K562 (cell line): ENCODE measurements around the gene UBE2R2. TPM values are rescaled to one million over a fixed set of nuclear protein-coding genes. Genes with fewer than 3 reads are reported as not detected.
A peak's percentile ranks its signal among the peaks of the same experiment; 100 is the strongest.

Source experiments
- ATAC-seq: fragments of 200-7000 bp; cut with Tn5 transposase; 3 replicates; pipeline ENCODE4 v1.9.1; 2020; ENCODE audit warnings: moderate library complexity
- BruUV-seq: library from RNA; stranded (reverse); fragments of 400-500 nt; replicated peaks from 2 replicates; lab custom pipeline; 2021; lab: Mats Ljungman, UMichigan
- CTCF ChIA-PET: fragments of 300-600 bp; formaldehyde crosslinking; extraction: SDS; loops from one replicate; lab custom pipeline; 2021; ENCODE audit warnings: low intra/inter-chr PET ratio; lab: Yijun Ruan, JAX
- POLR2A ChIA-PET: fragments of 300-600, 350-650 bp; sonication (Branson Sonifier 250); formaldehyde crosslinking; extraction: SDS; loops from one replicate; lab custom pipeline; 2021; ENCODE audit warnings: antibody characterized with exemption, inconsistent platforms; lab: Yijun Ruan, JAX
- DNase-seq, 4 experiments: peaks; one replicate each; pipeline versions ENCODE4 v3.0.0 to v3.0.0-alpha.2; 2011 to 2018; ENCODE audit warnings: low spot score in 3 of 4, mixed read lengths in 3 of 4; ENCODE audit errors: extremely low read depth in 1 of 4
- FAIRE-seq: peaks from 2 replicates; lab custom pipeline; 2011; peaks lifted over from hg19 to GRCh38; lab: Jason Lieb, UNC
- H2AFZ ChIP-seq: 2 replicates; pipeline ENCODE4 v1.6.0; 2011; ENCODE audit warnings: low read depth, low read length, control low read depth, inconsistent platforms
- H3K27ac ChIP-seq: fragments of 200-600 bp; 3 replicates; pipeline ENCODE4 v1.8.0; 2011; ENCODE audit warnings: low read depth, mild to moderate bottlenecking, control low read depth, inconsistent platforms, low read length, moderate library complexity, mixed read lengths; ENCODE audit errors: extremely low read depth
- H3K27me3 ChIP-seq, 2 experiments: fragments of 300-600 bp in 1 of 2; 2 replicates in 1 of 2; 3 replicates in 1 of 2; pipeline versions ENCODE4 v1.6.0 to v1.8.0; 2011; ENCODE audit warnings: inconsistent platforms in 2 of 2, low read length in 2 of 2, mild to moderate bottlenecking in 1 of 2, mixed read lengths in 1 of 2, moderate library complexity in 1 of 2; ENCODE audit not compliant: control insufficient read depth in 2 of 2, insufficient read depth in 2 of 2
- H3K36me3 ChIP-seq: fragments of 300-600 bp; 3 replicates; pipeline ENCODE4 v1.8.0; 2011; ENCODE audit warnings: mild to moderate bottlenecking, low read length, inconsistent platforms; ENCODE audit not compliant: control insufficient read depth, insufficient read depth
- H3K4me1 ChIP-seq, 2 experiments: fragments of 200-600 bp in 1 of 2; replicated peaks in 1 of 2; 2 replicates in 1 of 2; 3 replicates in 1 of 2; pipeline versions ENCODE4 v1.5.1 to v1.8.0; 2011; ENCODE audit warnings: inconsistent platforms in 2 of 2, low read length in 2 of 2, mild to moderate bottlenecking in 1 of 2, mixed read lengths in 1 of 2, moderate library complexity in 1 of 2; ENCODE audit not compliant: control insufficient read depth in 2 of 2, insufficient read depth in 2 of 2
- H3K4me2 ChIP-seq: 2 replicates; pipeline ENCODE4 v1.6.1; 2011; ENCODE audit warnings: low read length, control low read depth, inconsistent platforms, mixed read lengths; ENCODE audit not compliant: insufficient read depth
- H3K4me3 ChIP-seq: fragments of 200-600 bp; sonication (generic), shearing (Covaris generic); 2 replicates; pipeline ENCODE4 v1.5.1; 2016; ENCODE audit warnings: control low read depth, inconsistent platforms
- H3K79me2 ChIP-seq: fragments of 200-600 bp; 3 replicates; pipeline ENCODE4 v1.8.0; 2011; ENCODE audit warnings: low read length, inconsistent platforms; ENCODE audit not compliant: control insufficient read depth, insufficient read depth
- H3K9ac ChIP-seq, 2 experiments: 2 replicates each; pipeline versions ENCODE4 v1.6.0 to v1.6.1; 2011; ENCODE audit warnings: low read depth in 2 of 2, low read length in 2 of 2, control low read depth in 1 of 2, inconsistent platforms in 1 of 2, mild to moderate bottlenecking in 1 of 2, mixed read lengths in 1 of 2; ENCODE audit not compliant: insufficient read depth in 1 of 2
- H3K9me1 ChIP-seq: one replicate; pipeline ENCODE4 v1.6.0; 2011; ENCODE audit warnings: inconsistent platforms, mild to moderate bottlenecking, low read length, moderate library complexity; ENCODE audit not compliant: control insufficient read depth, insufficient read depth
- H3K9me3 ChIP-seq: replicated peaks from 2 replicates; pipeline ENCODE4 v1.5.1; 2011; ENCODE audit warnings: low read depth, low read length, inconsistent platforms; ENCODE audit not compliant: control insufficient read depth, insufficient read depth
- H4K20me1 ChIP-seq: replicated peaks from 2 replicates; pipeline ENCODE4 v1.6.1; 2011; ENCODE audit warnings: low read length, inconsistent platforms, mixed read lengths; ENCODE audit not compliant: control insufficient read depth, insufficient read depth
- ARHGAP35 ChIP-seq: fragments of 450-650 bp; IDR thresholded peaks from 2 replicates; pipeline ENCODE4 v1.6.1; 2018; ENCODE audit not compliant: partially characterized antibody
- ARID1B ChIP-seq: fragments of 450-650 bp; IDR thresholded peaks from 2 replicates; pipeline ENCODE4 v1.6.1; 2016; ENCODE audit warnings: antibody characterized with exemption, mild to moderate bottlenecking, inconsistent platforms
- CEBPB ChIP-seq: fragments of 450-650 bp; IDR thresholded peaks from 2 replicates; pipeline ENCODE4 v1.6.1; 2016; ENCODE audit warnings: missing genetic modification characterization, missing compliant biosample characterization
- E2F3 ChIP-seq: fragments of 250-450 bp; sonication (Bioruptor Pico); IDR thresholded peaks from 2 replicates; pipeline ENCODE4 v1.4.0; 2020; ENCODE audit warnings: mild to moderate bottlenecking
- ETV1 ChIP-seq: fragments of 450-650 bp; conservative IDR thresholded peaks from 2 replicates; pipeline ENCODE4 v1.6.1; 2016; ENCODE audit warnings: missing genetic modification characterization, control low read depth, low read depth, missing compliant biosample characterization
- ETV6 ChIP-seq, 3 experiments: fragments of 150-350 bp in 1 of 3; sonication (generic) in 1 of 3; formaldehyde crosslinking in 1 of 3; IDR thresholded peaks; 2 replicates each; pipeline versions ENCODE4 v1.6.1 to v1.8.0; 2014 to 2022; ENCODE audit warnings: borderline replicate concordance in 2 of 3, low read depth in 2 of 3, antibody characterized with exemption in 1 of 3, low read length in 1 of 3, mild to moderate bottlenecking in 1 of 3, missing genetic modification reagents in 1 of 3
- GTF2E2 ChIP-seq: fragments of 200-800 bp; sonication (Bioruptor generic); IDR thresholded peaks from 2 replicates; pipeline ENCODE4 v1.6.1; 2016; ENCODE audit warnings: missing genetic modification characterization, missing compliant biosample characterization
- HDAC6 ChIP-seq: IDR thresholded peaks from 2 replicates; pipeline ENCODE4 v1.6.1; 2012; ENCODE audit warnings: low read depth, mild to moderate bottlenecking, control low read depth, inconsistent platforms, low read length, moderate library complexity
- HNRNPK ChIP-seq: fragments of 200-400 bp; formaldehyde crosslinking; IDR thresholded peaks from one replicate; pipeline ENCODE4 v1.6.1; 2018; ENCODE audit warnings: mild to moderate bottlenecking, low read depth, low read length; ENCODE audit not compliant: poor library complexity, severe bottlenecking
- KLF16 ChIP-seq: IDR thresholded peaks from 2 replicates; pipeline ENCODE4 v1.6.1; 2016; ENCODE audit warnings: antibody characterized with exemption
- NFIX ChIP-seq: fragments of 250-450 bp; sonication (Bioruptor Pico); IDR thresholded peaks from 2 replicates; pipeline ENCODE4 v1.4.0; 2020; ENCODE audit warnings: low read depth, mild to moderate bottlenecking, moderate library complexity
- PYGO2 ChIP-seq: fragments of 450-650 bp; IDR thresholded peaks from 2 replicates; pipeline ENCODE4 v1.6.1; 2016; ENCODE audit warnings: mild to moderate bottlenecking, missing genetic modification characterization, moderate library complexity, missing compliant biosample characterization
- RREB1 ChIP-seq: fragments of 250-450 bp; sonication (Bioruptor Pico); IDR thresholded peaks from 2 replicates; pipeline ENCODE4 v1.4.0; 2020
- U2AF2 ChIP-seq: fragments of 200-400 bp; formaldehyde crosslinking; optimal IDR thresholded peaks from 2 replicates; pipeline ENCODE3; 2017; ENCODE audit warnings: low read depth, mild to moderate bottlenecking, low read length
- WHSC1 ChIP-seq: IDR thresholded peaks from one replicate; pipeline ENCODE4 v1.6.1; 2012; ENCODE audit warnings: low read length, control low read depth, inconsistent platforms
- ZNF316 ChIP-seq: fragments of 450-650 bp; IDR thresholded peaks from 2 replicates; pipeline ENCODE4 v1.6.1; 2016
- WGBS: fragments of 100-300 bp; shearing (Covaris generic); methylation state at CpG from one replicate; pipeline ENCODE4 v1.1.6; 2016; ENCODE audit warnings: low coverage, mixed read lengths; ENCODE audit not compliant: insufficient coverage; ENCODE audit errors: missing lambda C conversion rate; 5-methylcytosine and 5-hydroxymethylcytosine counted together
- in situ Hi-C: fragments of 300-500 bp; cut with MboI; formaldehyde crosslinking; loops from 4 replicates; pipeline ENCODE4 v1.15.0; 2018; ENCODE audit warnings: inconsistent platforms, mixed read lengths
- intact Hi-C: fragments of 100-400 bp; cut with micrococcal nuclease; formaldehyde crosslinking; loops from 2 replicates; pipeline ENCODE4 v1.14.2; 2022
- polyA plus RNA-seq, 8 experiments: library from polyadenylated mRNA; depleted of rRNA in 4 of 8; stranded (reverse) in 5 of 8; unstranded in 3 of 8; fragments of >200 nt; fragmentation: Nextera tagmentation in 2 of 8; fragmentation: Illumina TruSeq in 1 of 8; extraction: Ambion mirVana in 2 of 8; extraction: Trizol in 1 of 8; gene quantifications; 2 replicates each; pipeline versions ENCODE4 v1.2.1 to v1.2.3, GENCODE V29; 2011 to 2014; ENCODE audit warnings: inconsistent platforms in 1 of 8, missing spikeins in 1 of 8
- total RNA-seq, 7 experiments: library from RNA; depleted of rRNA in 6 of 7; stranded (reverse); fragments of >200 nt in 6 of 7; fragmentation: Illumina TruSeq in 2 of 7; extraction: Trizol in 2 of 7; gene quantifications; 2 replicates each; pipeline versions ENCODE4 v1.2.1 to v1.2.3, GENCODE V29; 2011 to 2021; ENCODE audit warnings: low replicate concordance in 1 of 7

Gene UBE2R2
- total and polyA plus RNA-seq, 9 of the 15 experiments (the other 6 are each of a cell fraction or from before 2014, with no cell fraction given), result 7.8 to 26.2 (median 11.8) TPM

DNA sequence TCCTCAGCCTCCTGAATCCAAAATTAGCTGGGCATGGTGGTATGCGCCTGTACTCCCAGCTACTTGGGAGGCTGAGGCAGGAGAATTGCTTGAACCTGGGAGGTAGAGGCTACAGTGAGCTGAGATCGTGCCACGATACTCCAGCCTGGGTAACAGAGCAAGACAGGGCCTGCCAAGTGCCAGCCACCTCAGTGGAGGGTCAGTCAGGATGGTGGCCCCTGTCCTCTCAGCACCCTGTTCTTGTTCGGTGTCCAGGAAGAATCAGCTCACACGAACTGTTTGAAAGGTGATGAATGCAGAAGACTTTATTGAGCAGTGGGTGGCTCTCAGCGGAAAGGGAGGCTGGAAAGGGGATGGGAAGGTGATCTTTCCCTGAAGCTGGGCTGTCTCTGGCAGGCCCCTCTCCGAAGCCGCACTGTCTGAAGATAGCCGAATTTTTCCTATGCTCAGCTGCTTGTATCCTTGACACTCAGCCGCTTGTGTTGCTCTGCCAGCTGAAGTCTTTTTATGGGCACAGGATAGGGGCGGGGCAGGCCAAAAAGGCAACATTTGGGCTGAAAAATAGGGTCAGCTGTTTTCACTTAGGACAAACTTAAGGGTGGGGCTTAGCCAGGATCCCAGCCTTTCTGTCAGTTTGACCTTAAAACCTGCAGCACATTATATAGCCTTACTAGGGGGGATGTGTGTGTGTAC lies 50.9 kb downstream of the UBE2R2 start (continued):
- no peak for TF ChIP-seq HNRNPK
- TF ChIP-seq ARID1B, result no peak
- TF ChIP-seq NFIX (CRISPR knock-in tag), result no peak
- TF ChIP-seq HDAC6, result no peak
- no peak for TF ChIP-seq U2AF2
- no peak for TF ChIP-seq ETV1
- TF ChIP-seq PYGO2 (tag), result no peak
- TF ChIP-seq ARHGAP35, result no peak
- TF ChIP-seq ETV6 (IDR thresholded peaks at IDR 0.05; ENCODE audit: borderline replicate concordance in 1 of 2, low read depth in 2 of 2, low read length in 1 of 2), result no peak
- no peak for TF ChIP-seq ETV6 (CRISPR knock-in tag; IDR thresholded peaks at IDR 0.05; ENCODE audit: borderline replicate concordance)
- TF ChIP-seq, all 486 proteins: peak for 0

GRCh38 chr9:33868440-33868973 lies 51.5 kb downstream of the UBE2R2 start:
- Histone ChIP-seq H3K36me3 (peaks cover 5% of the 10 kb centered on the region; the same call in 1 of the 3 replicates), H3K9me1 (no peaks in the 10 kb centered on the region), H3K4me3 (no peak overlapping the region), H3K27ac (no peak overlapping the region), H3K27me3 (no peaks in the 10 kb centered on the region), H2AFZ (no peak overlapping the region), H3K79me2 (peaks cover 65% of the 10 kb centered on the region), H3K4me1 (peaks cover 0 to 5% of the 10 kb centered on the region in 2 experiments; a peak in 2 of 5 replicates), H4K20me1 (no peaks in the 10 kb centered on the region), H3K9ac (no peak overlapping the region), H3K9me3 (no peaks in the 10 kb centered on the region), H3K4me2 (no peak overlapping the region)
- ChIA-PET POLR2A (interaction anchor here (0.8 to 1.1 kb wide), 3 partner anchors 12 to 96 kb away, joined by 3 to 5 read pairs (median 3); no protein-coding TSS in a partner anchor), CTCF (no interaction called here)
- 81% methylated on average over 3 of the region's 3 CpGs for WGBS
- ATAC-seq (no peak), DNase-seq (no peak), FAIRE-seq (peak; percentile 23)
- in situ Hi-C loops (no loop called here), intact Hi-C loops (no loop called here)
- no TSS peak for BruUV-seq
- no peak for TF ChIP-seq RREB1 (CRISPR knock-in tag)
- TF ChIP-seq GTF2E2 (tag), result no peak
- TF ChIP-seq CEBPB (tag), result peak; percentile 61
- peak; percentile 81 for TF ChIP-seq ZNF316
- TF ChIP-seq WHSC1, result no peak
- no peak for TF ChIP-seq KLF16
- TF ChIP-seq E2F3 (CRISPR knock-in tag), result no peak
